ENCODE results near the gene FOXK1. TPM values are rescaled to one million over a fixed set of nuclear protein-coding genes. Genes with fewer than 3 reads are reported as not detected.
"Not testable (repeated sequence)": the region's sequence is repeated elsewhere in the genome, so short reads cannot be mapped to it uniquely, and the experiment has no call there.

FOXK1 gene
- total RNA-seq = 10 to 100 TPM; 32.7 to 33.2 TPM

GRCh38 chr7:4681886-4682620 is at the start of gene FOXK1:
TSS of gene FOXK1 (plus strand) at chr7:4682295. CDS start at chr7:4682309, 14 bp downstream.
- peak within 1 kb of the TSS; percentile 99 for H3K27ac Mint-ChIP-seq
- H3K4me3 Mint-ChIP-seq = peak within 1 kb of the TSS; percentile 98
- no peaks in the 10 kb centered on the region for H3K9me3 Mint-ChIP-seq
- H3K4me1 Mint-ChIP-seq = peaks cover 24% of the 10 kb centered on the region
- no peaks in the 10 kb centered on the region for H3K27me3 Mint-ChIP-seq
- H3K36me3 Mint-ChIP-seq (ENCODE audit: low read depth) = peaks cover 15% of the 10 kb centered on the region
- POLR2A ChIA-PET = interaction anchor here (0.6 to 6.6 kb wide), 9 partner anchors 11 to 93 kb away, joined by 3 to 153 read pairs (median 5); partner anchors contain the start of gene AP5Z1
- peak; percentile 80 for DNase-seq
- CTCF ChIA-PET = interaction anchor here (0.9 to 3.3 kb wide), 3 partner anchors 9 to 64 kb away, joined by 3 to 35 read pairs (median 3); no protein-coding TSS in a partner anchor

GRCh38 chr7:4633012-4633411 is 49.1 kb upstream of the FOXK1 start:
- no peak for DNase-seq
- ChIA-PET POLR2A (no interaction called here), CTCF (interaction anchor here (0.6 to 0.7 kb wide), 2 partner anchors 9 to 41 kb away, joined by 3 to 4 read pairs; no protein-coding TSS in a partner anchor)
- Mint-ChIP-seq H3K36me3 (ENCODE audit: low read depth) (no peaks in the 10 kb centered on the region), H3K4me3 (no peak overlapping the region), H3K4me1 (no peaks in the 10 kb centered on the region), H3K27me3 (peaks cover 6% of the 10 kb centered on the region), H3K27ac (no peak overlapping the region), H3K9me3 (no peaks in the 10 kb centered on the region)

GRCh38 chr7:4634166-4634565 is 47.9 kb upstream of the FOXK1 start:
- H3K4me1 Mint-ChIP-seq = peaks cover 8% of the 10 kb centered on the region
- H3K27me3 Mint-ChIP-seq = peaks cover 6% of the 10 kb centered on the region
- no peak overlapping the region for H3K27ac Mint-ChIP-seq
- no peak for DNase-seq
- H3K9me3 Mint-ChIP-seq = no peaks in the 10 kb centered on the region
- no peaks in the 10 kb centered on the region for H3K36me3 Mint-ChIP-seq (ENCODE audit: low read depth)
- H3K4me3 Mint-ChIP-seq = no peak overlapping the region
- POLR2A ChIA-PET = no interaction called here
- CTCF ChIA-PET = no interaction called here

- no peaks in the 10 kb centered on the region for H3K27me3 Mint-ChIP-seq
- no peaks in the 10 kb centered on the region for H3K9me3 Mint-ChIP-seq
- no peak overlapping the region for H3K4me3 Mint-ChIP-seq
- ChIA-PET CTCF (no interaction called here), POLR2A (interaction anchor here (0.9 to 1.3 kb wide), 2 partner anchors 43 to 137 kb away, joined by 3 to 5 read pairs; partner anchors contain the start of genes AP5Z1 and FOXK1)
- peak; percentile 34 for DNase-seq
- H3K36me3 Mint-ChIP-seq (ENCODE audit: low read depth) = peaks cover 2% of the 10 kb centered on the region
- peaks cover 25% of the 10 kb centered on the region for H3K4me1 Mint-ChIP-seq
- no peak overlapping the region for H3K27ac Mint-ChIP-seq
Measured at GRCh38 chr7:4638781-4639575, 43.1 kb upstream of the FOXK1 start.

- Mint-ChIP-seq H3K9me3 (no peaks in the 10 kb centered on the region), H3K4me3 (peak overlapping the region; percentile 68), H3K36me3 (ENCODE audit: low read depth) (peaks cover 2% of the 10 kb centered on the region), H3K4me1 (peaks cover 25% of the 10 kb centered on the region), H3K27me3 (no peaks in the 10 kb centered on the region), H3K27ac (peak overlapping the region; percentile 21)
- DNase-seq = no peak
- ChIA-PET POLR2A (interaction anchor here (0.6 to 4.0 kb wide), 17 partner anchors 11 to 160 kb away, joined by 3 to 153 read pairs (median 4); partner anchors contain the start of genes AP5Z1 and FOXK1), CTCF (interaction anchor here (0.7 to 2.9 kb wide), 14 partner anchors 8 to 150 kb away, joined by 3 to 35 read pairs (median 4); partner anchors contain the start of genes AP5Z1 and FOXK1)
Measured at GRCh38 chr7:4641091-4641666, 40.9 kb upstream of the FOXK1 start.

- ChIA-PET CTCF (interaction anchor here (0.7 to 2.9 kb wide), 14 partner anchors 8 to 149 kb away, joined by 3 to 35 read pairs (median 4); partner anchors contain the start of genes AP5Z1 and FOXK1), POLR2A (interaction anchor here (0.6 to 4.0 kb wide), 18 partner anchors 11 to 160 kb away, joined by 3 to 153 read pairs (median 4); partner anchors contain the start of genes AP5Z1 and FOXK1)
- no peaks in the 10 kb centered on the region for H3K27me3 Mint-ChIP-seq
- H3K27ac Mint-ChIP-seq = peak overlapping the region; percentile 89
- peak; percentile 95 for DNase-seq
- peak overlapping the region; percentile 87 for H3K4me3 Mint-ChIP-seq
- peaks cover 2% of the 10 kb centered on the region for H3K36me3 Mint-ChIP-seq (ENCODE audit: low read depth)
- H3K4me1 Mint-ChIP-seq = peaks cover 25% of the 10 kb centered on the region
- no peaks in the 10 kb centered on the region for H3K9me3 Mint-ChIP-seq
Measured at GRCh38 chr7:4641667-4642467, 40.2 kb upstream of the FOXK1 start.

- Mint-ChIP-seq H3K4me3 (peak overlapping the region; percentile 87), H3K27ac (peak overlapping the region; percentile 89), H3K9me3 (no peaks in the 10 kb centered on the region), H3K36me3 (ENCODE audit: low read depth) (peaks cover 2% of the 10 kb centered on the region), H3K27me3 (no peaks in the 10 kb centered on the region), H3K4me1 (peaks cover 25% of the 10 kb centered on the region)
- DNase-seq = no peak
- ChIA-PET POLR2A (interaction anchor here (1.0 to 4.0 kb wide), 13 partner anchors 10 to 132 kb away, joined by 3 to 153 read pairs (median 5); partner anchors contain the start of genes AP5Z1 and FOXK1), CTCF (interaction anchor here (1.0 to 2.9 kb wide), 9 partner anchors 33 to 133 kb away, joined by 3 to 35 read pairs (median 6); partner anchors contain the start of genes AP5Z1 and FOXK1)
Measured at GRCh38 chr7:4642468-4643203, 39.5 kb upstream of the FOXK1 start.

GRCh38 chr7:4643204-4643471 is 39.0 kb upstream of the FOXK1 start:
- CTCF ChIA-PET = interaction anchor here (1.8 to 2.9 kb wide), 3 partner anchors 32 to 101 kb away, joined by 6 to 35 read pairs (median 12); partner anchors contain the start of gene FOXK1
- not testable (repeated sequence) for H3K27ac Mint-ChIP-seq; H3K4me3 Mint-ChIP-seq; DNase-seq; H3K9me3 Mint-ChIP-seq; H3K36me3 Mint-ChIP-seq (ENCODE audit: low read depth); H3K27me3 Mint-ChIP-seq
- POLR2A ChIA-PET = interaction anchor here (2.5 to 4.0 kb wide), 2 partner anchors 41 to 49 kb away, joined by 7 to 153 read pairs; partner anchors contain the start of gene FOXK1
- H3K4me1 Mint-ChIP-seq = peaks cover 25% of the 10 kb centered on the region

- H3K4me3 Mint-ChIP-seq = no peak overlapping the region
- CTCF ChIA-PET = no interaction called here
- peaks cover 13% of the 10 kb centered on the region for H3K4me1 Mint-ChIP-seq
- no peak for DNase-seq
- no peak overlapping the region for H3K27ac Mint-ChIP-seq
- no peaks in the 10 kb centered on the region for H3K9me3 Mint-ChIP-seq
- peaks cover 2% of the 10 kb centered on the region for H3K36me3 Mint-ChIP-seq (ENCODE audit: low read depth)
- POLR2A ChIA-PET = no interaction called here
- no peaks in the 10 kb centered on the region for H3K27me3 Mint-ChIP-seq
Measured at GRCh38 chr7:4645246-4645645, 36.8 kb upstream of the FOXK1 start.

- Mint-ChIP-seq H3K36me3 (ENCODE audit: low read depth) (no peaks in the 10 kb centered on the region), H3K4me1 (no peaks in the 10 kb centered on the region), H3K9me3 (no peaks in the 10 kb centered on the region), H3K27ac (no peak overlapping the region), H3K27me3 (no peaks in the 10 kb centered on the region), H3K4me3 (no peak overlapping the region)
- CTCF ChIA-PET = no interaction called here
- POLR2A ChIA-PET = no interaction called here
- DNase-seq = no peak
Measured at GRCh38 chr7:4648111-4648510, 34.0 kb upstream of the FOXK1 start.

GRCh38 chr7:4650433-4651047 is 31.6 kb upstream of the FOXK1 start:
- no peak overlapping the region for H3K27ac Mint-ChIP-seq

More at GRCh38 chr7:4650433-4651047, 31.6 kb upstream of the FOXK1 start:
- no peak overlapping the region for H3K4me3 Mint-ChIP-seq
- ChIA-PET CTCF (no interaction called here), POLR2A (no interaction called here)
- no peaks in the 10 kb centered on the region for H3K27me3 Mint-ChIP-seq
- no peak for DNase-seq
- H3K9me3 Mint-ChIP-seq = no peaks in the 10 kb centered on the region
- H3K36me3 Mint-ChIP-seq (ENCODE audit: low read depth) = no peaks in the 10 kb centered on the region
- no peaks in the 10 kb centered on the region for H3K4me1 Mint-ChIP-seq
